Liver (tissue), 9 donors: ENCODE results near the gene YTHDF1. TPM values are rescaled to one million over a fixed set of nuclear protein-coding genes. Genes with fewer than 3 reads are reported as not detected.

ENCODE experiments used
- DNase-seq: peaks from one replicate; pipeline ENCODE4 v3.0.0-alpha.2; 2017; ENCODE audit warnings: low spot score
- H3K27ac ChIP-seq, 2 donors: one replicate each; pipeline ENCODE4 v1.7.0; 2013; ENCODE audit warnings: inconsistent platforms in 2 of 2, low read length in 2 of 2, control low read depth in 1 of 2, low read depth in 1 of 2, mild to moderate bottlenecking in 1 of 2
- H3K27me3 ChIP-seq, 4 donors: one replicate each; pipeline versions ENCODE4 v1.6.1 to v1.7.0; 2013; ENCODE audit warnings: low read length in 3 of 4, inconsistent platforms in 1 of 4, mild to moderate bottlenecking in 1 of 4, moderate library complexity in 1 of 4; ENCODE audit not compliant: control insufficient read depth in 4 of 4, insufficient read depth in 4 of 4
- H3K36me3 ChIP-seq, 4 donors: one replicate each; pipeline versions ENCODE4 v1.6.1 to v1.7.0; 2013; ENCODE audit warnings: low read length in 3 of 4, mild to moderate bottlenecking in 3 of 4, low read depth in 1 of 4, moderate library complexity in 1 of 4; ENCODE audit not compliant: control insufficient read depth in 4 of 4, insufficient read depth in 3 of 4
- H3K4me1 ChIP-seq, 4 donors: one replicate each; pipeline versions ENCODE4 v1.6.1 to v1.7.0; 2013; ENCODE audit warnings: low read length in 3 of 4, mild to moderate bottlenecking in 3 of 4, moderate library complexity in 1 of 4; ENCODE audit not compliant: control insufficient read depth in 4 of 4, insufficient read depth in 4 of 4
- H3K4me3 ChIP-seq, 3 donors: one replicate each; pipeline versions ENCODE4 v1.6.1 to v1.7.0; 2013; ENCODE audit warnings: low read length in 3 of 3, control low read depth in 1 of 3, low read depth in 1 of 3, mild to moderate bottlenecking in 1 of 3
- H3K9ac ChIP-seq, 2 donors: one replicate each; pipeline ENCODE4 v1.7.0; 2013; ENCODE audit warnings: low read length in 2 of 2, mild to moderate bottlenecking in 2 of 2, moderate library complexity in 2 of 2, control low read depth in 1 of 2, low read depth in 1 of 2
- H3K9me3 ChIP-seq, 4 donors: one replicate each; pipeline versions ENCODE4 v1.6.1 to v1.7.0; 2013; ENCODE audit warnings: low read length in 3 of 4; ENCODE audit not compliant: control insufficient read depth in 4 of 4
- EGR1 ChIP-seq, 2 donors: IDR thresholded peaks; 2 replicates each; pipeline ENCODE4 v1.6.1; 2016 to 2018; ENCODE audit warnings: antibody characterized with exemption in 2 of 2, low read depth in 2 of 2
- FOXA1 ChIP-seq: IDR thresholded peaks from 2 replicates; pipeline ENCODE4 v1.6.1; 2016; ENCODE audit warnings: antibody characterized with exemption
- FOXA2 ChIP-seq: IDR thresholded peaks from 2 replicates; pipeline ENCODE4 v1.6.1; 2016; ENCODE audit warnings: antibody characterized with exemption
- GABPA ChIP-seq, 2 donors: IDR thresholded peaks in 1 of 2; conservative IDR thresholded peaks in 1 of 2; 2 replicates each; pipeline ENCODE4 v1.6.1; 2016; ENCODE audit warnings: antibody characterized with exemption in 2 of 2, mild to moderate bottlenecking in 1 of 2, moderate library complexity in 1 of 2
- HNF4A ChIP-seq, 2 donors: conservative IDR thresholded peaks; 2 replicates each; pipeline ENCODE4 v1.6.1; 2016; ENCODE audit warnings: antibody characterized with exemption in 2 of 2, mild to moderate bottlenecking in 2 of 2
- HNF4G ChIP-seq: IDR thresholded peaks from 2 replicates; pipeline ENCODE4 v1.6.1; 2016; ENCODE audit warnings: antibody characterized with exemption
- NR2F2 ChIP-seq: IDR thresholded peaks from 2 replicates; pipeline ENCODE4 v1.6.1; 2016; ENCODE audit warnings: antibody characterized with exemption
- SP1 ChIP-seq: IDR thresholded peaks from 2 replicates; pipeline ENCODE4 v1.6.1; 2018; ENCODE audit warnings: antibody characterized with exemption, mild to moderate bottlenecking
- TAF1 ChIP-seq: conservative IDR thresholded peaks from 2 replicates; pipeline ENCODE4 v1.6.1; 2016; ENCODE audit warnings: antibody characterized with exemption, mild to moderate bottlenecking
- WGBS: extraction: QIAGEN DNeasy Blood & Tissue Kit; methylation state at CpG from one replicate; pipeline ENCODE4 v1.1.7; 2013; 5-methylcytosine and 5-hydroxymethylcytosine counted together
- polyA plus RNA-seq, 2 donors: library from polyadenylated mRNA; stranded (reverse) in 1 of 2; unstranded in 1 of 2; fragments of 200-250 nt in 1 of 2; fragments of >200 nt in 1 of 2; fragmentation: Nextera tagmentation in 1 of 2; extraction: Ambion mirVana in 1 of 2; gene quantifications; one replicate each; pipeline versions ENCODE4 v1.2.1 to v1.2.3, GENCODE V29; 2013 to 2015
- total RNA-seq, 2 donors: library from RNA; depleted of rRNA; stranded (reverse); fragments of >200 nt; gene quantifications; one replicate each; pipeline ENCODE4 v1.2.3, GENCODE V29; 2014
- TF ChIP-seq, protein P1 (sequence below): IDR thresholded peaks from 2 replicates; pipeline ENCODE4 v1.6.1; 2016; ENCODE audit warnings: antibody characterized with exemption
- TF ChIP-seq, protein P2 (sequence below): IDR thresholded peaks from 2 replicates; pipeline ENCODE4 v1.6.1; 2016; ENCODE audit warnings: antibody characterized with exemption
- TF ChIP-seq, protein P3 (sequence below): IDR thresholded peaks from 2 replicates; pipeline ENCODE4 v1.6.1; 2016; ENCODE audit warnings: antibody characterized with exemption
- TF ChIP-seq, protein P4 (sequence below): fragments of 150-350 bp; IDR thresholded peaks from 2 replicates; pipeline ENCODE4 v1.5.1; 2017; ENCODE audit warnings: improper control_type of control experiment, low read depth, low read length; ENCODE audit not compliant: missing input control
- donor health status: healthy.
- donor health status: healthy.
- donor health status: healthy.
- donor health status: healthy.
- donor health status: healthy.

The YTHDF1 gene
- total and polyA plus RNA-seq, 4 donors = 6.8 to 19.5 (median 14.9) TPM

DNA sequence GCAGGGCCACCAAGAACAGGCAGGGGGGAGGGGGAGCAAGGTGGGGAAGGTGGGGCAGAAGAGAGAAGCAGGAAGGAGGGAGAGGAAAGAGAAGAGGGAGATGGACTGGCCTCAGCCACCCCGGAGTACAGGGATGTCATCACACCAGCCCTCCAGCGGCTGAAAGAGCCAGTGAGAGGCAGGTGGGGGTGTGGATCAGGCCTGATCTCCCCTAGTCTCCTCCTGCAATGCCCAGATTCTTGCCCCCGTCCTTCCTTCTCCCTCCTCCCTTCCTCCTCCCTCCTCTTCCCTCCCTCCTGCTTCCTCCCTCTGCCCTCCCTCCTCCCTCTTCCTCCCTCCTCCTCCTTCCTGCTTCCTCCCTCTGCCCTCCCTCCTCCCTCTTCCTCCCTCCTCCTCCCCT is 61.5 kb downstream of the YTHDF1 start:
- no peak for DNase-seq

DNA sequence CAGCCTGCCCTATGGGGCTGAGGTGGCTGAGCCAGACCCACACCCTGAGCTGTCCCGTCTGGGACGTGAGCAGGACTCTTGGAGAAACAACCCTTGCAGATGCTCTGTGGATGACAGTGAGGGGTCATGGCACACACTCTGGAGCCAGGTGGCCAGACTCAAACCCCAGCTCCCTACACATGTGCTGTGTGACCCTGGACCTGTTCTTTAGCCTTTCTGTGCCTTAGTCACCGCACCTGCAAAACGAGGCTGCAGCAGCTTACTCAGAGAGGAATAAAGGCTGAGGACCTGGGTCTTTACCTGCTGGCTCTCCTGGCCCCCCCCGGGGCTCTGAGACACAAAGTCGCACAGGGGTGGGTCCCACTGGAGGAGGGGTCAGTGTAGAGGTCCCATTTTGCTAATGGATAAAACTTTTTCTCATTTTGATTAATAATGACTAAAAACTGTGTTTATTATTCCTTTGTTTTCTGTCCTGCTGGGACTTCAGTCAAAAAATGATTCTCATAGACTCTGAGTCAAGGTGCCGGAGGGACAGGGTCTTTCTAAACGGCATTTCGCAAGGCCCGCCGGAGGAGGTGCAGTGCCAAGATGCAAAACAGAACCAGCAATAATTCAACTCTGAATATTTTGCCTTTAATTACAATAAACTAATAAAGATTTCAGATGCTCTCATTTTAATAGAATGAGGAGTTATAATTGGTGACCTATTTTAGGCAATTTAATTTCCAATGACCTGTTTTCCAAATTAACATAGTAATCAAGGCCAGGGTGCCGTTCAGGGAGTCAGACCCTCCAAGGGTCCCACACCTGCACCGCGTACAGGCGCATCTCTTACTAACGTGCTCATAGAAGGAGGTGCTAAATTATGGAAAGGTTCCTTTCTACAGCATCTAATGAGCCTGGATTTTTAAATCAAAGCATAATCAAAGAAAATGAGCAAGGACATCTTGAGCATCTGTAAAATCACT is 62.4 kb downstream of the YTHDF1 start:
- DNase-seq = no peak
- Histone ChIP-seq H3K9me3 (peaks cover 0 to under 1% (median 0%) of the 10 kb centered on the region in 4 donors), H3K36me3 (no peaks in the 10 kb centered on the region), H3K27ac (no peak overlapping the region), H3K4me3 (no peak overlapping the region), H3K9ac (no peak overlapping the region), H3K27me3 (peaks cover 0 to 6% (median 6%) of the 10 kb centered on the region in 4 donors), H3K4me1 (no peaks in the 10 kb centered on the region)
- no peak for TF ChIP-seq HNF4A (conservative IDR thresholded peaks at IDR 0.05)
- TF ChIP-seq, protein P1, sequence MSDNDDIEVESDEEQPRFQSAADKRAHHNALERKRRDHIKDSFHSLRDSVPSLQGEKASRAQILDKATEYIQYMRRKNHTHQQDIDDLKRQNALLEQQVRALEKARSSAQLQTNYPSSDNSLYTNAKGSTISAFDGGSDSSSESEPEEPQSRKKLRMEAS = no peak
- no peak for TF ChIP-seq NR2F2
- 66% methylated on average over 16 of the region's 16 CpGs for WGBS

More for the DNA sequence above, 61.5 kb downstream of the YTHDF1 start:
- Histone ChIP-seq H3K4me3 (no peak overlapping the region), H3K4me1 (no peaks in the 10 kb centered on the region), H3K9me3 (no peaks in the 10 kb centered on the region), H3K9ac (no peak overlapping the region), H3K27ac (no peak overlapping the region), H3K36me3 (no peaks in the 10 kb centered on the region), H3K27me3 (peaks cover 0 to 6% (median 4%) of the 10 kb centered on the region in 4 donors)
- 37% methylated on average over 3 of the region's 3 CpGs for WGBS
- TF ChIP-seq TAF1 (no peak), NR2F2 (no peak), SP1 (no peak), FOXA2 (no peak), FOXA1 (no peak), GABPA (IDR thresholded peaks at IDR 0.05 in 1 of 2, conservative IDR thresholded peaks at IDR 0.05 in 1 of 2) (no peak), HNF4G (no peak)
- TF ChIP-seq, protein P2, sequence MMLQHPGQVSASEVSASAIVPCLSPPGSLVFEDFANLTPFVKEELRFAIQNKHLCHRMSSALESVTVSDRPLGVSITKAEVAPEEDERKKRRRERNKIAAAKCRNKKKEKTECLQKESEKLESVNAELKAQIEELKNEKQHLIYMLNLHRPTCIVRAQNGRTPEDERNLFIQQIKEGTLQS = no peak
- TF ChIP-seq, protein P3, sequence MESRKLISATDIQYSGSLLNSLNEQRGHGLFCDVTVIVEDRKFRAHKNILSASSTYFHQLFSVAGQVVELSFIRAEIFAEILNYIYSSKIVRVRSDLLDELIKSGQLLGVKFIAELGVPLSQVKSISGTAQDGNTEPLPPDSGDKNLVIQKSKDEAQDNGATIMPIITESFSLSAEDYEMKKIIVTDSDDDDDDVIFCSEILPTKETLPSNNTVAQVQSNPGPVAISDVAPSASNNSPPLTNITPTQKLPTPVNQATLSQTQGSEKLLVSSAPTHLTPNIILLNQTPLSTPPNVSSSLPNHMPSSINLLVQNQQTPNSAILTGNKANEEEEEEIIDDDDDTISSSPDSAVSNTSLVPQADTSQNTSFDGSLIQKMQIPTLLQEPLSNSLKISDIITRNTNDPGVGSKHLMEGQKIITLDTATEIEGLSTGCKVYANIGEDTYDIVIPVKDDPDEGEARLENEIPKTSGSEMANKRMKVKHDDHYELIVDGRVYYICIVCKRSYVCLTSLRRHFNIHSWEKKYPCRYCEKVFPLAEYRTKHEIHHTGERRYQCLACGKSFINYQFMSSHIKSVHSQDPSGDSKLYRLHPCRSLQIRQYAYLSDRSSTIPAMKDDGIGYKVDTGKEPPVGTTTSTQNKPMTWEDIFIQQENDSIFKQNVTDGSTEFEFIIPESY = no peak

DNA sequence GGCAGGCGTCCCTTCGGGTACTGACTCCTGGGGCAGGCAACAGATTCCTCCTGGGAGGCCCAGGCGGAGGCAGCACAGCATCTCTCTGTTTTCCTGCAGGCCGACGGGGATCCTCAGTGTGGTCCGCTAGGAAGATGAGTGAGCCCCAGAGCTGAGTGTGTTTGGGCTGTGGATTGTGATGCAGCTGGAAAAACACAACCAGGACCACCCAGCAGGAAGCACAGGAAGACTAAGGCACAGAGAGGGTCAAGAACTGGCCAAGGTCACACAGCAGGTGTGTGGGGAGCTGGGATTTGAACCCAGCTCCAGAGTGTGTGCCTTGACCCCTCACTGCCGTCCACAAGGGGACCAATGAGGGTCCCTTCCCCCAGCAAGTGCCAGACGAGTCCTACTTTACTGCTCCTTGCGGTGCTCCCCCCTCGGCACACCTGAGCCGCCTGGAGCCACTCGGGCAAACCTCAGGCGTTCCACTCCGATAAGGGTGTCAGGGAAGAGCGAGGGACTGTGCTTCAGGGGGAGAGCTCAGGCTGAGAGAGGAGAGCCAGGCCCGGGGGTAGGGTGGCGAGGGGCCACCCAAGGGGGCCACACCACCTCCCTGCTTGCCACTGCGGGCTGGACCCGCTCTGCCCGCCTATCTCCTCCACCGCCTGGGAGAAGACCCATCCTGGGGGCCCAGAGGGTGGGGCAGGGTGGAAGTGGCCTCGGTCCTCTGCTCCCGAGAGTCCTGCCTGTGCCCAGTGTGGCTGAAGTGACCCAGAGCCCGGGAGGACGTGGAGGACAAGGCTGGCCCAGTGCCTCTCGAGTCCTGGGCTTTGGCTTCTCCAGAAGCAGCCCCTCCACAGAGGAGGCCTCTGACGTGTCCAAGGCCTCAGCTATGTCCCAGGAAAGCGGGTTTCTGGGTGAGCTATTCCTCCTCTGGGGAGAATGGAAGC is 63.3 kb downstream of the YTHDF1 start:
- no peak for DNase-seq
- TF ChIP-seq EGR1 (IDR thresholded peaks at IDR 0.05; ENCODE audit: low read depth in 2 of 2) (no peak), HNF4A (conservative IDR thresholded peaks at IDR 0.05) (no peak), FOXA1 (no peak), TAF1 (no peak)
- TF ChIP-seq, protein P3 = no peak
- TF ChIP-seq, protein P4, sequence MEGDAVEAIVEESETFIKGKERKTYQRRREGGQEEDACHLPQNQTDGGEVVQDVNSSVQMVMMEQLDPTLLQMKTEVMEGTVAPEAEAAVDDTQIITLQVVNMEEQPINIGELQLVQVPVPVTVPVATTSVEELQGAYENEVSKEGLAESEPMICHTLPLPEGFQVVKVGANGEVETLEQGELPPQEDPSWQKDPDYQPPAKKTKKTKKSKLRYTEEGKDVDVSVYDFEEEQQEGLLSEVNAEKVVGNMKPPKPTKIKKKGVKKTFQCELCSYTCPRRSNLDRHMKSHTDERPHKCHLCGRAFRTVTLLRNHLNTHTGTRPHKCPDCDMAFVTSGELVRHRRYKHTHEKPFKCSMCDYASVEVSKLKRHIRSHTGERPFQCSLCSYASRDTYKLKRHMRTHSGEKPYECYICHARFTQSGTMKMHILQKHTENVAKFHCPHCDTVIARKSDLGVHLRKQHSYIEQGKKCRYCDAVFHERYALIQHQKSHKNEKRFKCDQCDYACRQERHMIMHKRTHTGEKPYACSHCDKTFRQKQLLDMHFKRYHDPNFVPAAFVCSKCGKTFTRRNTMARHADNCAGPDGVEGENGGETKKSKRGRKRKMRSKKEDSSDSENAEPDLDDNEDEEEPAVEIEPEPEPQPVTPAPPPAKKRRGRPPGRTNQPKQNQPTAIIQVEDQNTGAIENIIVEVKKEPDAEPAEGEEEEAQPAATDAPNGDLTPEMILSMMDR = no peak

More for the DNA sequence above, 63.3 kb downstream of the YTHDF1 start:
- Histone ChIP-seq H3K36me3 (no peaks in the 10 kb centered on the region), H3K4me1 (no peaks in the 10 kb centered on the region), H3K9ac (no peak overlapping the region), H3K4me3 (no peak overlapping the region), H3K9me3 (peaks cover 1 to 6% (median 5%) of the 10 kb centered on the region in 4 donors), H3K27ac (no peak overlapping the region), H3K27me3 (peaks cover 0 to 6% (median 4%) of the 10 kb centered on the region in 4 donors)
- 70% methylated on average over 28 of the region's 28 CpGs for WGBS
